Activated CD4-positive, alpha-beta memory T cell treated with anti-CD3 and anti-CD28 coated beads, Interleukin-2, amount 10 ng/mL, durations not matched to agents 7 days and 5 days (primary cell): ENCODE data around the gene SYT15. TPM values are rescaled to one million over a fixed set of nuclear protein-coding genes. Genes with fewer than 3 reads are reported as not detected.
"Not testable (repeated sequence)": the region's sequence is repeated elsewhere in the genome, so short reads cannot be mapped to it uniquely, and the experiment has no call there.

Experiments
- CTCF ChIA-PET: fragments of 350-600 bp; sonication (Branson Sonifier 250); formaldehyde crosslinking; loops from one replicate; lab custom pipeline; 2021; ENCODE audit warnings: antibody characterized with exemption, inconsistent platforms; lab: Charles Lee
- POLR2A ChIA-PET: fragments of 350-600 bp; sonication (Branson Sonifier 250); formaldehyde crosslinking; loops from one replicate; lab custom pipeline; 2021; ENCODE audit warnings: antibody characterized with exemption; lab: Charles Lee
- DNase-seq: peaks from one replicate; pipeline ENCODE4 v3.0.0-alpha.2; 2020
- H3K27ac Mint-ChIP-seq: one replicate; pipeline ENCODE4 v1.8.0; 2021; ENCODE audit warnings: mild to moderate bottlenecking, mixed read lengths
- H3K27me3 Mint-ChIP-seq: one replicate; pipeline ENCODE4 v1.8.0; 2021; ENCODE audit warnings: mixed read lengths
- H3K36me3 Mint-ChIP-seq: one replicate; pipeline ENCODE4 v1.8.0; 2021; ENCODE audit warnings: low read depth, mixed read lengths
- H3K4me1 Mint-ChIP-seq: one replicate; pipeline ENCODE4 v1.8.0; 2021; ENCODE audit warnings: mixed read lengths
- H3K4me3 Mint-ChIP-seq: one replicate; pipeline ENCODE4 v1.8.0; 2021; ENCODE audit warnings: mild to moderate bottlenecking, mixed read lengths
- H3K9me3 Mint-ChIP-seq: one replicate; pipeline ENCODE4 v1.8.0; 2021; ENCODE audit warnings: mixed read lengths
- total RNA-seq, 2 experiments: library from RNA; stranded (reverse); gene quantifications; one replicate each; pipeline ENCODE4 v1.2.3, GENCODE V29; 2021

SYT15 gene
- total RNA-seq, 2 experiments from 2014 or later: 0.86 to 0.95 TPM

- H3K27me3 Mint-ChIP-seq, H3K36me3 Mint-ChIP-seq, POLR2A ChIA-PET, H3K27ac Mint-ChIP-seq, CTCF ChIA-PET, H3K4me1 Mint-ChIP-seq, H3K9me3 Mint-ChIP-seq: not testable (repeated sequence)
- H3K4me3 Mint-ChIP-seq: peak overlapping the region; percentile 58
- DNase-seq: peak; percentile 17
These were observed 18.8 kb downstream of the SYT15 start for GRCh38 chr10:46597616-46598246.

GRCh38 chr10:46600516-46600915, 21.6 kb downstream of the SYT15 start:
- H3K36me3 Mint-ChIP-seq, POLR2A ChIA-PET, H3K4me1 Mint-ChIP-seq, H3K4me3 Mint-ChIP-seq, DNase-seq, H3K27ac Mint-ChIP-seq, H3K27me3 Mint-ChIP-seq, H3K9me3 Mint-ChIP-seq, CTCF ChIA-PET: not testable (repeated sequence)

GRCh38 chr10:46615540-46615939, 36.6 kb downstream of the SYT15 start:
- POLR2A ChIA-PET, H3K9me3 Mint-ChIP-seq, H3K27ac Mint-ChIP-seq: not testable (repeated sequence)

GRCh38 chr10:46616227-46616626, 37.3 kb downstream of the SYT15 start:
- CTCF ChIA-PET, H3K36me3 Mint-ChIP-seq, H3K27me3 Mint-ChIP-seq, DNase-seq, H3K4me1 Mint-ChIP-seq, POLR2A ChIA-PET, H3K9me3 Mint-ChIP-seq, H3K27ac Mint-ChIP-seq, H3K4me3 Mint-ChIP-seq: not testable (repeated sequence)

More at GRCh38 chr10:46615540-46615939, 36.6 kb downstream of the SYT15 start:
- CTCF ChIA-PET, H3K4me3 Mint-ChIP-seq, DNase-seq, H3K36me3 Mint-ChIP-seq, H3K27me3 Mint-ChIP-seq, H3K4me1 Mint-ChIP-seq: not testable (repeated sequence)

GRCh38 chr10:46617134-46617533, 38.2 kb downstream of the SYT15 start:
- DNase-seq, CTCF ChIA-PET, POLR2A ChIA-PET, H3K27ac Mint-ChIP-seq, H3K36me3 Mint-ChIP-seq, H3K9me3 Mint-ChIP-seq, H3K4me3 Mint-ChIP-seq, H3K27me3 Mint-ChIP-seq, H3K4me1 Mint-ChIP-seq: not testable (repeated sequence)

GRCh38 chr10:46617913-46618312, 39.0 kb downstream of the SYT15 start:
- CTCF ChIA-PET, DNase-seq, H3K4me3 Mint-ChIP-seq, POLR2A ChIA-PET, H3K36me3 Mint-ChIP-seq, H3K4me1 Mint-ChIP-seq, H3K27ac Mint-ChIP-seq, H3K9me3 Mint-ChIP-seq, H3K27me3 Mint-ChIP-seq: not testable (repeated sequence)

- H3K27ac Mint-ChIP-seq, H3K36me3 Mint-ChIP-seq, DNase-seq, H3K27me3 Mint-ChIP-seq, CTCF ChIA-PET, H3K4me1 Mint-ChIP-seq, H3K9me3 Mint-ChIP-seq, H3K4me3 Mint-ChIP-seq, POLR2A ChIA-PET: not testable (repeated sequence)
These were observed 45.1 kb downstream of the SYT15 start for GRCh38 chr10:46623899-46624654.

GRCh38 chr10:46629805-46630204, 50.9 kb downstream of the SYT15 start:
- H3K36me3 Mint-ChIP-seq, H3K27ac Mint-ChIP-seq, H3K4me1 Mint-ChIP-seq, H3K9me3 Mint-ChIP-seq, H3K4me3 Mint-ChIP-seq, H3K27me3 Mint-ChIP-seq, CTCF ChIA-PET, DNase-seq, POLR2A ChIA-PET: not testable (repeated sequence)

GRCh38 chr10:46630816-46631215, 51.9 kb downstream of the SYT15 start:
- H3K9me3 Mint-ChIP-seq, H3K36me3 Mint-ChIP-seq, H3K4me1 Mint-ChIP-seq, POLR2A ChIA-PET, DNase-seq, CTCF ChIA-PET, H3K27me3 Mint-ChIP-seq, H3K4me3 Mint-ChIP-seq, H3K27ac Mint-ChIP-seq: not testable (repeated sequence)

GRCh38 chr10:46631683-46632082, 52.8 kb downstream of the SYT15 start:
- not testable (repeated sequence) for DNase-seq, H3K9me3 Mint-ChIP-seq

GRCh38 chr10:46634698-46635097, 55.8 kb downstream of the SYT15 start:
- H3K4me1 Mint-ChIP-seq, H3K36me3 Mint-ChIP-seq, H3K27me3 Mint-ChIP-seq, H3K9me3 Mint-ChIP-seq, H3K4me3 Mint-ChIP-seq, POLR2A ChIA-PET, CTCF ChIA-PET, H3K27ac Mint-ChIP-seq, DNase-seq: not testable (repeated sequence)

More at GRCh38 chr10:46631683-46632082, 52.8 kb downstream of the SYT15 start:
- H3K4me1 Mint-ChIP-seq, H3K27me3 Mint-ChIP-seq, POLR2A ChIA-PET, H3K4me3 Mint-ChIP-seq, CTCF ChIA-PET, H3K27ac Mint-ChIP-seq, H3K36me3 Mint-ChIP-seq: not testable (repeated sequence)

- DNase-seq, H3K27me3 Mint-ChIP-seq, H3K36me3 Mint-ChIP-seq, CTCF ChIA-PET, H3K4me1 Mint-ChIP-seq, POLR2A ChIA-PET, H3K27ac Mint-ChIP-seq, H3K9me3 Mint-ChIP-seq: not testable (repeated sequence)
- peak overlapping the region; percentile 60 for H3K4me3 Mint-ChIP-seq
These were observed 56.5 kb downstream of the SYT15 start for GRCh38 chr10:46635364-46635959.

- H3K36me3 Mint-ChIP-seq, H3K27me3 Mint-ChIP-seq, H3K27ac Mint-ChIP-seq, H3K4me1 Mint-ChIP-seq, H3K4me3 Mint-ChIP-seq, CTCF ChIA-PET, H3K9me3 Mint-ChIP-seq, POLR2A ChIA-PET, DNase-seq: not testable (repeated sequence)
These were observed 61.1 kb downstream of the SYT15 start for GRCh38 chr10:46640005-46640404.
